Globus pallidus (tissue), 1 donor: ENCODE results near the gene SIMC1.
"Not testable (repeated sequence)": the region's sequence is repeated elsewhere in the genome, so short reads cannot be mapped to it uniquely, and the experiment has no call there.

Experiments used
- DNase-seq: peaks from one replicate; pipeline ENCODE4 v3.0.0-alpha.2; 2015; ENCODE audit warnings: low spot score

The SIMC1 gene

GRCh38 chr5:176216393-176216916 lies 21.8 kb upstream of the SIMC1 start:
- not testable (repeated sequence) for DNase-seq

GRCh38 chr5:176217188-176217729 lies 21.0 kb upstream of the SIMC1 start:
- not testable (repeated sequence) for DNase-seq

- DNase-seq: not testable (repeated sequence)
Measured at GRCh38 chr5:176217764-176218163, 20.5 kb upstream of the SIMC1 start.

GRCh38 chr5:176222006-176222405 lies 16.2 kb upstream of the SIMC1 start:
- DNase-seq: not testable (repeated sequence)

GRCh38 chr5:176228358-176228757 lies 9.9 kb upstream of the SIMC1 start:
- not testable (repeated sequence) for DNase-seq

GRCh38 chr5:176233253-176233652 lies 5.0 kb upstream of the SIMC1 start:
- DNase-seq: not testable (repeated sequence)

- not testable (repeated sequence) for DNase-seq
Measured at GRCh38 chr5:176235155-176235554, 3.1 kb upstream of the SIMC1 start.

GRCh38 chr5:176238645-176239283 lies 540 bp downstream of the SIMC1 start:
- not testable (repeated sequence) for DNase-seq

GRCh38 chr5:176239304-176239703 lies 1.1 kb downstream of the SIMC1 start:
- DNase-seq: not testable (repeated sequence)

GRCh38 chr5:176244318-176244717 lies 6.1 kb downstream of the SIMC1 start:
- DNase-seq: not testable (repeated sequence)

GRCh38 chr5:176245074-176245473 lies 6.8 kb downstream of the SIMC1 start:
- DNase-seq: not testable (repeated sequence)

- DNase-seq: not testable (repeated sequence)
Measured at GRCh38 chr5:176245489-176245888, 7.3 kb downstream of the SIMC1 start.

GRCh38 chr5:176250691-176251090 lies 12.5 kb downstream of the SIMC1 start:
- not testable (repeated sequence) for DNase-seq

GRCh38 chr5:176252171-176252570 lies 13.9 kb downstream of the SIMC1 start:
- DNase-seq: not testable (repeated sequence)

GRCh38 chr5:176253370-176254065 lies 15.3 kb downstream of the SIMC1 start:
- not testable (repeated sequence) for DNase-seq

GRCh38 chr5:176254066-176254393 lies 15.8 kb downstream of the SIMC1 start:
- not testable (repeated sequence) for DNase-seq

- DNase-seq: not testable (repeated sequence)
Measured at GRCh38 chr5:176257871-176258505, 19.8 kb downstream of the SIMC1 start.

- DNase-seq: not testable (repeated sequence)
Measured at GRCh38 chr5:176260682-176261081, 22.5 kb downstream of the SIMC1 start.

- not testable (repeated sequence) for DNase-seq
Measured at GRCh38 chr5:176266448-176266847, 28.2 kb downstream of the SIMC1 start.

GRCh38 chr5:176289018-176289417 lies 50.8 kb downstream of the SIMC1 start:
- not testable (repeated sequence) for DNase-seq

- DNase-seq: not testable (repeated sequence)
Measured at GRCh38 chr5:176290057-176290840, 52.0 kb downstream of the SIMC1 start.

- not testable (repeated sequence) for DNase-seq
Measured at GRCh38 chr5:176305356-176305755, 67.1 kb downstream of the SIMC1 start.
